RWPE2 (cell line): ENCODE data around the gene SDK2.

ENCODE experiments used
- ATAC-seq: fragments of 200-7000 bp; cut with Tn5 transposase; 3 replicates; pipeline ENCODE4 v1.9.1; 2021; ENCODE audit warnings: low read depth
- DNase-seq: peaks from one replicate; pipeline ENCODE4 v3.0.0-alpha.2; 2020; ENCODE audit warnings: low spot score
- H3K27ac ChIP-seq: fragments of 450-650 bp; 2 replicates; pipeline ENCODE4 v1.5.1; 2017; ENCODE audit warnings: mild to moderate bottlenecking; ENCODE audit not compliant: poor library complexity, severe bottlenecking
- H3K27me3 ChIP-seq: fragments of 250-450 bp; sonication (Bioruptor Pico); 2 replicates; pipeline ENCODE4 v1.5.1; 2021; ENCODE audit warnings: mild to moderate bottlenecking, moderate library complexity; ENCODE audit not compliant: insufficient read depth, poor library complexity, severe bottlenecking
- H3K36me3 ChIP-seq: fragments of 250-450 bp; sonication (Bioruptor Pico); 2 replicates; pipeline ENCODE4 v1.5.1; 2020; ENCODE audit warnings: low read depth, mild to moderate bottlenecking, moderate library complexity
- H3K4me1 ChIP-seq: fragments of 250-450 bp; sonication (Bioruptor Pico); 2 replicates; pipeline ENCODE4 v1.5.1; 2021; ENCODE audit warnings: mild to moderate bottlenecking, moderate library complexity; ENCODE audit not compliant: insufficient read depth, poor library complexity, severe bottlenecking
- H3K4me3 ChIP-seq: fragments of 250-450 bp; sonication (Bioruptor Pico); 2 replicates; pipeline ENCODE4 v1.5.1; 2021; ENCODE audit warnings: mild to moderate bottlenecking, moderate library complexity; ENCODE audit not compliant: severe bottlenecking
- H3K9me3 ChIP-seq: fragments of 250-450 bp; sonication (Bioruptor Pico); 2 replicates; pipeline ENCODE4 v1.5.1; 2021; ENCODE audit warnings: mild to moderate bottlenecking, moderate library complexity; ENCODE audit not compliant: severe bottlenecking
- TF ChIP-seq, protein P1 (sequence below): fragments of 450-650 bp; IDR thresholded peaks from one replicate; pipeline ENCODE4 v1.5.1; 2017; ENCODE audit warnings: mild to moderate bottlenecking, moderate library complexity; ENCODE audit not compliant: poor library complexity, severe bottlenecking

Gene SDK2

DNA sequence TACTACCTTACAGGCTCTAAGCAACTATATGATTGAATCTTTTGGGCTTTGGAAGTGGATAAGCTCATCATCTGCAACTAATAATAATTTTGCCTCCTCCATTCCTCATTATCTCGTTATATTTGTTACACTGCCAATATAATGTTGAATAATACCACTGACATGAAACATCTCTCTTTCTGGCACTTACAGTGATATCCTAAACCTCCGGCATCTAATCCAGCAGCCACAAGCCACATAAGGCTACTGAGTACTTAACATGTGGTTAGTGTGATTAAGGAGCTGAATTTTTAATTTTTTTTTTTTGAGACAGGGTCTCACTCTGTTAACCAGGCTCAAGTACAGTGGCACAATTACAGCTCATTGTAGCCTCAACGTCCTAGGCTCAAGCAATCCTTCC lies 342.1 kb downstream of the SDK2 start:
- Histone ChIP-seq H3K4me1 (peaks cover 49% of the 10 kb centered on the region), H3K4me3 (no peak overlapping the region), H3K9me3 (no peaks in the 10 kb centered on the region), H3K27ac (no peak overlapping the region), H3K36me3 (no peaks in the 10 kb centered on the region), H3K27me3 (no peaks in the 10 kb centered on the region)
- no peak for DNase-seq
- ATAC-seq: no peak
- TF ChIP-seq, protein P1, sequence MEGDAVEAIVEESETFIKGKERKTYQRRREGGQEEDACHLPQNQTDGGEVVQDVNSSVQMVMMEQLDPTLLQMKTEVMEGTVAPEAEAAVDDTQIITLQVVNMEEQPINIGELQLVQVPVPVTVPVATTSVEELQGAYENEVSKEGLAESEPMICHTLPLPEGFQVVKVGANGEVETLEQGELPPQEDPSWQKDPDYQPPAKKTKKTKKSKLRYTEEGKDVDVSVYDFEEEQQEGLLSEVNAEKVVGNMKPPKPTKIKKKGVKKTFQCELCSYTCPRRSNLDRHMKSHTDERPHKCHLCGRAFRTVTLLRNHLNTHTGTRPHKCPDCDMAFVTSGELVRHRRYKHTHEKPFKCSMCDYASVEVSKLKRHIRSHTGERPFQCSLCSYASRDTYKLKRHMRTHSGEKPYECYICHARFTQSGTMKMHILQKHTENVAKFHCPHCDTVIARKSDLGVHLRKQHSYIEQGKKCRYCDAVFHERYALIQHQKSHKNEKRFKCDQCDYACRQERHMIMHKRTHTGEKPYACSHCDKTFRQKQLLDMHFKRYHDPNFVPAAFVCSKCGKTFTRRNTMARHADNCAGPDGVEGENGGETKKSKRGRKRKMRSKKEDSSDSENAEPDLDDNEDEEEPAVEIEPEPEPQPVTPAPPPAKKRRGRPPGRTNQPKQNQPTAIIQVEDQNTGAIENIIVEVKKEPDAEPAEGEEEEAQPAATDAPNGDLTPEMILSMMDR: no peak

DNA sequence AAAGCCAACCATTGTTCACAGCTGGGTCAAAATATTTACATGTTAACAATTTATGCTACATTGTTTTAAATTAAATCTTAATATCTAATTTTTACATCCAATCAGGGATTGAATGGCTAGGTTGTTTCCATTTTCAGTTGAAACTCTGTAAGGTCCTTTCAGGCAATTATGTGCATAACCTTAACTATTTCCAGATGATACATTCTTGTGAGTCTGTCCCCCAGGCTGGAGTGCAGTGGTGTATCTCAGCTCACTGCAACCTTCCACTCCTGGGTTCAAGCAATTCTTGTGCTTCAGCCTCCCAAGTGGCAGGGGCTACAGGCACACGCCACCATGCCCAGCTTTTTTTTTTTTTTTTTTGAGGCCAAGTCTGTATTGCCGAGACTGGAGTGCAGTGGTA lies 342.9 kb downstream of the SDK2 start:
- TF ChIP-seq, protein P1: no peak
- Histone ChIP-seq H3K27me3 (no peaks in the 10 kb centered on the region), H3K36me3 (no peaks in the 10 kb centered on the region), H3K27ac (no peak overlapping the region), H3K4me3 (no peak overlapping the region), H3K4me1 (peaks cover 41% of the 10 kb centered on the region), H3K9me3 (no peaks in the 10 kb centered on the region)
- ATAC-seq: no peak
- no peak for DNase-seq

DNA sequence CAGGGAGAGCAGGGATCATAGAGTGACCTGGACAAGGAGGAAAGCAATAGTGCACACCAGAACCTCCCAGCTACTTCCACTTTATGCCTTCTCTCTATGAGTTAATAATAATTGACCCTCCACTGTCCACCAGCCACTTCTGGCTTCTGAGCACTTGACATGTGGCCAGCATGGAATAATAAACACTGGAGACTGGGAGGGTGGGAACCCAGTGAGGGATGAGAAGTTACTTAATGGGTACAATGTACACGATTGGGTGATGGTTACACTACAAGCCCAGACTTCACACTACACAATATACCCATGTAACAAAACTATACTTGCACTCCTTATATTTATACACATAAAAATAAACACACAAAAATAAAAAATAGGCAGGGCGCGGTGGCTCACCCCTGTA lies 343.9 kb downstream of the SDK2 start:
- Histone ChIP-seq H3K4me3 (no peak overlapping the region), H3K27ac (peak overlapping the region; percentile 14), H3K36me3 (no peaks in the 10 kb centered on the region), H3K4me1 (peaks cover 31% of the 10 kb centered on the region), H3K27me3 (no peaks in the 10 kb centered on the region), H3K9me3 (no peaks in the 10 kb centered on the region)
- DNase-seq (no peak), ATAC-seq (no peak)
- TF ChIP-seq, protein P1: no peak

DNA sequence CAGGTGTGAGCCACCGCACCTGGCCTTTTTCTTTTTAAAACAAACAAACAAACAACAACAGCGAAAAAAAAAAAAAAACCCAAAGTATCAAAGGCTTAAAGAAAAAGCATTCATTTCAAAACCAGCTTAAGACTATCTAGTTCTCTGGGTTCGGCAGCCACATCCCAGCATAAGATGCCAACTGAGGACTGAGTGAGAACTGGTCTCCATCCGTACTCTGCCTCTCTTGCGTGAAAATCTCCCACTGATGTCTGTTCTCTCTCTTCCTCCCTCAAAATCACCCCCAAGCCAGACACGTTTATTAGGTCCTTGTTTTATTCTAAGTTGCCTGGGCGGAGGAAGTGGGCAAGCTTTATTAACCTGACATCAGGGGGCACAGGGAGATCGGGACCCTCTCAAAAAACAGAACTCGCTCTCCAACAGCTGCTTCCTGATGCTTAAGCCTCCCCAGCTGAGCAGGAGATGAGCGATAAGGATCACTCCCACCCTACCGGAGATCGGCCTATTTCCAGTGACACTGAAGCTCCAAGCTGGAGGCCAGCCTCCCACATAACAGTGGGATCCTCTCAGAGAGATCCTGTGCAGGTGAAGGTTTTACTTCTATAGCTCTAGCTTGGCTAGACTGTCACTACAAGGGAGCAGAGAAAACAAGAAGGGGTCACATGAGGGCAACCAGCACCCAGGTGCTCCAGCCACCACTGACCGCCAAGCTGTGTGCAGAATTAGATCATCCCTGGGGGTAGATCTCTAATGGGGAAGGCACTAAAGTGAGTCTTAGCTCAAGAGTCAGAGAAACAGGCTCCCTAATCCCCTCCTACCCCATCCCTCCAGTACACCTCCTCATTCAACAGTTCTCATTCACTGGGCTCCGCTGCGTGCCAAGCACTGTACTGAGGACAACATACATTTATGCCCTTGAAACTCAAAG lies 346.0 kb downstream of the SDK2 start:
- Histone ChIP-seq H3K4me3 (no peak overlapping the region), H3K4me1 (peaks cover 24% of the 10 kb centered on the region)
- ATAC-seq: no peak

More for the DNA sequence above, 346.0 kb downstream of the SDK2 start:
- H3K9me3 ChIP-seq: no peaks in the 10 kb centered on the region
- no peak for DNase-seq
- TF ChIP-seq, protein P1: no peak
- no peaks in the 10 kb centered on the region for H3K36me3 ChIP-seq
- no peak overlapping the region for H3K27ac ChIP-seq
- H3K27me3 ChIP-seq: no peaks in the 10 kb centered on the region
